Neural cell (in vitro differentiated cells): ENCODE results near the gene AKR1C1. TPM values are rescaled to one million over a fixed set of nuclear protein-coding genes. Genes with fewer than 3 reads are reported as not detected.
"Not testable (repeated sequence)": the region's sequence is repeated elsewhere in the genome, so short reads cannot be mapped to it uniquely, and the experiment has no call there.

ENCODE experiments used
- H2AFZ ChIP-seq: fragments of 200-600, 300-800 bp; sonication (generic), shearing (Covaris generic); 2 replicates; pipeline ENCODE4 v1.6.0; 2014; ENCODE audit warnings: low read depth, mild to moderate bottlenecking, antibody characterized with exemption, low read length, moderate library complexity
- H3F3A ChIP-seq: fragments of 200-600 bp; shearing (Covaris generic); 2 replicates; pipeline ENCODE4 v1.6.1; 2016; ENCODE audit warnings: mild to moderate bottlenecking, moderate library complexity, mixed read lengths, antibody characterized with exemption, low read length; ENCODE audit not compliant: insufficient read depth, poor library complexity, severe bottlenecking
- H3K27ac ChIP-seq: fragments of 200-600, 300-800 bp; sonication (generic), shearing (Covaris generic); 2 replicates; pipeline ENCODE4 v1.5.1; 2014; ENCODE audit warnings: mild to moderate bottlenecking, low read length, moderate library complexity
- H3K27me3 ChIP-seq: fragments of 300-800, 200-600 bp; sonication (generic), shearing (Covaris generic); 2 replicates; pipeline ENCODE4 v1.6.0; 2014; ENCODE audit warnings: mild to moderate bottlenecking, low read depth, low read length, moderate library complexity; ENCODE audit not compliant: insufficient read depth
- H3K36me3 ChIP-seq: fragments of 300-800, 200-600 bp; sonication (generic), shearing (Covaris generic); 2 replicates; pipeline ENCODE4 v1.5.1; 2014; ENCODE audit warnings: mild to moderate bottlenecking, antibody characterized with exemption, low read length, moderate library complexity; ENCODE audit not compliant: insufficient read depth
- H3K4me2 ChIP-seq: fragments of 300-800, 200-600 bp; sonication (generic), shearing (Covaris generic); 2 replicates; pipeline ENCODE4 v1.6.0; 2014; ENCODE audit warnings: mild to moderate bottlenecking, low read length
- H3K4me3 ChIP-seq: fragments of 300-800, 200-600 bp; sonication (generic), shearing (Covaris generic); 2 replicates; pipeline ENCODE4 v1.5.1; 2014; ENCODE audit warnings: mild to moderate bottlenecking, low read length, moderate library complexity
- H3K79me2 ChIP-seq: fragments of 200-600 bp; shearing (Covaris generic); replicated peaks from 2 replicates; pipeline ENCODE4 v1.6.0; 2014; ENCODE audit warnings: mild to moderate bottlenecking, low read length, moderate library complexity; ENCODE audit not compliant: insufficient read depth
- H3K9ac ChIP-seq: fragments of 300-800, 200-600 bp; sonication (generic), shearing (Covaris generic); 2 replicates; pipeline ENCODE4 v1.6.1; 2016; ENCODE audit warnings: mild to moderate bottlenecking, low read length, mixed read lengths
- H3K9me2 ChIP-seq: fragments of 200-600 bp; shearing (Covaris generic); 2 replicates; pipeline ENCODE4 v1.6.1; 2016; ENCODE audit warnings: mild to moderate bottlenecking, low read length, mixed read lengths; ENCODE audit not compliant: insufficient read depth
- H3K9me3 ChIP-seq: fragments of 200-600, 300-800 bp; sonication (generic), shearing (Covaris generic); 2 replicates; pipeline ENCODE4 v1.6.1; 2016; ENCODE audit warnings: mild to moderate bottlenecking, mixed run types, low read length, moderate library complexity, mixed read lengths
- H4K20me1 ChIP-seq: fragments of 200-600 bp; shearing (Covaris generic); 2 replicates; pipeline ENCODE4 v1.6.1; 2016; ENCODE audit warnings: mild to moderate bottlenecking, mixed run types; ENCODE audit not compliant: insufficient read depth
- EP300 ChIP-seq: fragments of 450-650 bp; conservative IDR thresholded peaks from 2 replicates; pipeline ENCODE4 v1.6.1; 2014; ENCODE audit warnings: antibody characterized with exemption, mild to moderate bottlenecking, moderate library complexity; ENCODE audit not compliant: poor library complexity, severe bottlenecking
- EZH2 ChIP-seq: fragments of 200-600, 300-800 bp; shearing (Covaris generic), sonication (generic); IDR thresholded peaks from 2 replicates; pipeline ENCODE4 v1.6.1; 2014; ENCODE audit warnings: antibody characterized with exemption, low read length, borderline replicate concordance, mild to moderate bottlenecking; ENCODE audit not compliant: insufficient read depth, poor library complexity, severe bottlenecking
- MXI1 ChIP-seq: fragments of 450-650 bp; conservative IDR thresholded peaks from 2 replicates; pipeline ENCODE4 v1.6.1; 2014; ENCODE audit warnings: antibody characterized with exemption, mild to moderate bottlenecking; ENCODE audit not compliant: poor library complexity, severe bottlenecking
- POLR2AphosphoS5 ChIP-seq: IDR thresholded peaks from 2 replicates; pipeline ENCODE4 v1.6.1; 2012
- RAD21 ChIP-seq: fragments of 450-650 bp; conservative IDR thresholded peaks from 2 replicates; pipeline ENCODE4 v1.6.1; 2014; ENCODE audit warnings: antibody characterized with exemption, mild to moderate bottlenecking, moderate library complexity
- SMC3 ChIP-seq: fragments of 450-650 bp; conservative IDR thresholded peaks from 2 replicates; pipeline ENCODE4 v1.6.1; 2014; ENCODE audit warnings: antibody characterized with exemption, mild to moderate bottlenecking, moderate library complexity; ENCODE audit not compliant: poor library complexity
- TAF1 ChIP-seq: IDR thresholded peaks from 2 replicates; pipeline ENCODE4 v1.6.1; 2012; ENCODE audit warnings: low read depth
- polyA minus RNA-seq: library from RNA; depleted of rRNA, polyadenylated mRNA; stranded (reverse); fragments of >200 nt; gene quantifications from 2 replicates; pipeline ENCODE4 v1.2.3, GENCODE V29; 2014
- polyA plus RNA-seq: library from polyadenylated mRNA; depleted of rRNA; stranded (reverse); fragments of >200 nt; gene quantifications from 2 replicates; pipeline ENCODE4 v1.2.3, GENCODE V29; 2014
- TF ChIP-seq, protein P1 (sequence below): IDR thresholded peaks from 2 replicates; pipeline ENCODE4 v1.6.1; 2012; ENCODE audit warnings: borderline replicate concordance
- TF ChIP-seq, protein P2 (sequence below): fragments of 450-650 bp; IDR thresholded peaks from 2 replicates; pipeline ENCODE4 v1.5.1; 2014; ENCODE audit warnings: antibody characterized with exemption, mild to moderate bottlenecking, moderate library complexity; ENCODE audit not compliant: poor library complexity, severe bottlenecking

Gene AKR1C1
- polyA plus RNA-seq (183 and 228 TPM in 2 replicates), polyA minus RNA-seq (90.1 and 115 TPM in 2 replicates)

DNA sequence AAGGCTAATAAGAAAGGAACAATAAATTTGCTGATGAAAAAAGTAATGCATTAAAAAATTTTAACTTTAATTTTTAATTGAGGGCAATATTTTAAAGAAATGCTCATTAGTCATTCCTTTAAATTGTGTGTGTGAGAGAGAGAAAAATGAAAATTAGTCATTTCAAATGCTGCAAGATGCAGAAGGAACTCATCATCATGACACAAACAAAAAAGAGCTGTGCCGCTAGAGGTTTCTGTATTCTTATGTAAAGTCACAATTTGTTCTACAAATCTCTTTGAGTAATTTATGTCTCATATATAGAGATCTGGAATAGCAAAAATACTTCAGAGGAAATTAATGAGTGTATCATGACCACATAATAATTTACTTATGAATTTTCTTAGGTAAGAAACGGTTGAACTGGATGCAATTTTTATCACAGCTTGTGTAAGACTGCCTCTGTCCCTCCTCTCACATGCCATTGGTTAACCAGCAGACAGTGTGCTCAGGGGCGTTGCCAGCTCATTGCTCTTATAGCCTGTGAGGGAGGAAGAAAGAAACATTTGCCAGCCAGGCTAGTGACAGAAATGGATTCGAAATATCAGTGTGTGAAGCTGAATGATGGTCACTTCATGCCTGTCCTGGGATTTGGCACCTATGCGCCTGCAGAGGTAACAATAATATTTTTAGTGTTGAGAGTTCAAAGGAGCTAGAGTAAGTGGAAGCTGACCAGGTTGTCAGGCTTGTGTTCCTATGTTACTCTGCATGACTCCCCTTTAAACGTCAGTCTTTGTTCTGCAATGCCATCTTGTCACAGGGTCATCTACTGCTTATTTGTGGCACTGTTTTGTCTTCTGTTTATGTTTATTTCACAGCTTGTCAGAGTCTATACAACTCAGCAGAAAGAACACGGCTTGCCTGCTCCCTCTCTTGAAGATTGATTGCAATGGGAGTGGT lies at the start of gene AKR1C1:
Gene AKR1C1 (plus strand): TSS at position 540 of the 939 bp plus-strand sequence. CDS start 30 bp downstream, at position 570.
- Histone ChIP-seq H3K4me2 (peak within 1 kb of the TSS; percentile 95), H3K9ac (peak within 1 kb of the TSS; percentile 47)

DNA sequence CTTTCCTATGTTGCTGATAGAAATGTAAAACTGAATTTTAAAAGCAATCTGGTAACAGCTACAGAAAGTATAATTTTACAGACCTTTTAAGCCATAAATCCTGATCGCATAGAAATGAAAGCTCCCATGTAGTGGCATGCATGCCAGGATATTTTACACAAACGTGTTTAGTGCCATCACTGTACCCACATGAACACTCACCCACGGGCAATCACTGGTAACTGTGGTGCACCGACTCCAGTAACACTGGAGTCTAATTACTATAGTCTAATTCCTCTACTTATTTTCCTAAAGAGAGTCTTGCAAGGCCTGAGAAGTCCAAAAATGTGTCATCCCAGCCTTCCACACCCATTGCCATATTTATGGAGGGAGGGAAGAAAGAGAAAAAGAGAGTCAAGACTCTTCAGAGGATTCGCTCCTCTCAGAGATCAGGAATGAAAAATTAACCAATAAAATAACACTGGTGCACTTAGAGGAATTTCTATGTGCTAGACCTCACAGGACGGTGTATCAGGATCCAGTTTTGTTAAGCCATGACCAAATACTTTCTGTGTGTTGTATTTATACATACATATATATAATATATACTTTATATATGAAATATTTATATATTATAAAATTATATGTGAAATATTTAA lies 48.9 kb upstream of the AKR1C1 start:
- H3F3A ChIP-seq = no peaks in the 10 kb centered on the region
- H3K4me3 ChIP-seq = no peak overlapping the region
- no peak overlapping the region for H3K9ac ChIP-seq
- H3K9me3 ChIP-seq = no peaks in the 10 kb centered on the region
- no peaks in the 10 kb centered on the region for H4K20me1 ChIP-seq
- no peaks in the 10 kb centered on the region for H3K36me3 ChIP-seq
- TF ChIP-seq POLR2AphosphoS5 (no peak), MXI1 (no peak), TAF1 (no peak), EZH2 (no peak), EP300 (no peak), RAD21 (no peak), SMC3 (no peak)
- TF ChIP-seq, protein P1, sequence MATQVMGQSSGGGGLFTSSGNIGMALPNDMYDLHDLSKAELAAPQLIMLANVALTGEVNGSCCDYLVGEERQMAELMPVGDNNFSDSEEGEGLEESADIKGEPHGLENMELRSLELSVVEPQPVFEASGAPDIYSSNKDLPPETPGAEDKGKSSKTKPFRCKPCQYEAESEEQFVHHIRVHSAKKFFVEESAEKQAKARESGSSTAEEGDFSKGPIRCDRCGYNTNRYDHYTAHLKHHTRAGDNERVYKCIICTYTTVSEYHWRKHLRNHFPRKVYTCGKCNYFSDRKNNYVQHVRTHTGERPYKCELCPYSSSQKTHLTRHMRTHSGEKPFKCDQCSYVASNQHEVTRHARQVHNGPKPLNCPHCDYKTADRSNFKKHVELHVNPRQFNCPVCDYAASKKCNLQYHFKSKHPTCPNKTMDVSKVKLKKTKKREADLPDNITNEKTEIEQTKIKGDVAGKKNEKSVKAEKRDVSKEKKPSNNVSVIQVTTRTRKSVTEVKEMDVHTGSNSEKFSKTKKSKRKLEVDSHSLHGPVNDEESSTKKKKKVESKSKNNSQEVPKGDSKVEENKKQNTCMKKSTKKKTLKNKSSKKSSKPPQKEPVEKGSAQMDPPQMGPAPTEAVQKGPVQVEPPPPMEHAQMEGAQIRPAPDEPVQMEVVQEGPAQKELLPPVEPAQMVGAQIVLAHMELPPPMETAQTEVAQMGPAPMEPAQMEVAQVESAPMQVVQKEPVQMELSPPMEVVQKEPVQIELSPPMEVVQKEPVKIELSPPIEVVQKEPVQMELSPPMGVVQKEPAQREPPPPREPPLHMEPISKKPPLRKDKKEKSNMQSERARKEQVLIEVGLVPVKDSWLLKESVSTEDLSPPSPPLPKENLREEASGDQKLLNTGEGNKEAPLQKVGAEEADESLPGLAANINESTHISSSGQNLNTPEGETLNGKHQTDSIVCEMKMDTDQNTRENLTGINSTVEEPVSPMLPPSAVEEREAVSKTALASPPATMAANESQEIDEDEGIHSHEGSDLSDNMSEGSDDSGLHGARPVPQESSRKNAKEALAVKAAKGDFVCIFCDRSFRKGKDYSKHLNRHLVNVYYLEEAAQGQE = no peak
- TF ChIP-seq, protein P2, sequence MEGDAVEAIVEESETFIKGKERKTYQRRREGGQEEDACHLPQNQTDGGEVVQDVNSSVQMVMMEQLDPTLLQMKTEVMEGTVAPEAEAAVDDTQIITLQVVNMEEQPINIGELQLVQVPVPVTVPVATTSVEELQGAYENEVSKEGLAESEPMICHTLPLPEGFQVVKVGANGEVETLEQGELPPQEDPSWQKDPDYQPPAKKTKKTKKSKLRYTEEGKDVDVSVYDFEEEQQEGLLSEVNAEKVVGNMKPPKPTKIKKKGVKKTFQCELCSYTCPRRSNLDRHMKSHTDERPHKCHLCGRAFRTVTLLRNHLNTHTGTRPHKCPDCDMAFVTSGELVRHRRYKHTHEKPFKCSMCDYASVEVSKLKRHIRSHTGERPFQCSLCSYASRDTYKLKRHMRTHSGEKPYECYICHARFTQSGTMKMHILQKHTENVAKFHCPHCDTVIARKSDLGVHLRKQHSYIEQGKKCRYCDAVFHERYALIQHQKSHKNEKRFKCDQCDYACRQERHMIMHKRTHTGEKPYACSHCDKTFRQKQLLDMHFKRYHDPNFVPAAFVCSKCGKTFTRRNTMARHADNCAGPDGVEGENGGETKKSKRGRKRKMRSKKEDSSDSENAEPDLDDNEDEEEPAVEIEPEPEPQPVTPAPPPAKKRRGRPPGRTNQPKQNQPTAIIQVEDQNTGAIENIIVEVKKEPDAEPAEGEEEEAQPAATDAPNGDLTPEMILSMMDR = no peak
- H3K4me2 ChIP-seq = no peak overlapping the region
- no peaks in the 10 kb centered on the region for H3K27me3 ChIP-seq
- no peak overlapping the region for H2AFZ ChIP-seq
- no peaks in the 10 kb centered on the region for H3K79me2 ChIP-seq
- H3K27ac ChIP-seq = no peak overlapping the region
- no peaks in the 10 kb centered on the region for H3K9me2 ChIP-seq

More for the DNA sequence above, at the start of gene AKR1C1:
- not testable (repeated sequence) for H3K36me3 ChIP-seq, H3K9me2 ChIP-seq, H3K9me3 ChIP-seq, H4K20me1 ChIP-seq, H3F3A ChIP-seq, H3K27me3 ChIP-seq, H2AFZ ChIP-seq
- Histone ChIP-seq H3K79me2 (peaks cover 13% of the 10 kb centered on the region), H3K27ac (peak within 1 kb of the TSS; percentile 49), H3K4me3 (peak within 1 kb of the TSS; percentile 64)
- TF ChIP-seq, protein P1 = peak; percentile 32
- peak; percentile 82 for TF ChIP-seq POLR2AphosphoS5
